ENCODE data around the gene TMX2. TPM values are rescaled to one million over a fixed set of nuclear protein-coding genes. Genes with fewer than 3 reads are reported as not detected.

The TMX2 gene
- polyA plus RNA-seq, 1 donor (not counting 4 experiments of a cell fraction or from before 2014, with no cell fraction given), result 92.8 TPM

DNA sequence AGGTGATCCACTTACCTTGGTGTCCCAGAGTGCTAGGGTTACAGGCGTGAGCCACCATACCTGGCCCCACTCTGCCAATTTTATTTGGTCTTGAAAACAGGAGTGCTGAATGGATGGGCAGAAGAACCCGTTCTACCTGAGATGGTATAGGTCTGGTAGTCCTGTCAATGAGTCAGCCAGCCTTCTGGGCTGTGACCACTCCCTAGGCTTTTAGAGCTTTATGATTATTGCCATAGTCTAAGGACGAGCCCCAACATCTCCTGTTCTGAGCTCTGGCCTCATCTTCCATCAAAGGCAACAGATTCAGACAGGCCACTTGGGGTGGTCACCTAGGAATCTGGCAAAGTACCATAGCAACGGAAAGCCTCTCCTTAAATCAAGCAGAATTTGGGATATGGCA lies 33.0 kb upstream of the TMX2 start:
- TF ChIP-seq, protein P1, sequence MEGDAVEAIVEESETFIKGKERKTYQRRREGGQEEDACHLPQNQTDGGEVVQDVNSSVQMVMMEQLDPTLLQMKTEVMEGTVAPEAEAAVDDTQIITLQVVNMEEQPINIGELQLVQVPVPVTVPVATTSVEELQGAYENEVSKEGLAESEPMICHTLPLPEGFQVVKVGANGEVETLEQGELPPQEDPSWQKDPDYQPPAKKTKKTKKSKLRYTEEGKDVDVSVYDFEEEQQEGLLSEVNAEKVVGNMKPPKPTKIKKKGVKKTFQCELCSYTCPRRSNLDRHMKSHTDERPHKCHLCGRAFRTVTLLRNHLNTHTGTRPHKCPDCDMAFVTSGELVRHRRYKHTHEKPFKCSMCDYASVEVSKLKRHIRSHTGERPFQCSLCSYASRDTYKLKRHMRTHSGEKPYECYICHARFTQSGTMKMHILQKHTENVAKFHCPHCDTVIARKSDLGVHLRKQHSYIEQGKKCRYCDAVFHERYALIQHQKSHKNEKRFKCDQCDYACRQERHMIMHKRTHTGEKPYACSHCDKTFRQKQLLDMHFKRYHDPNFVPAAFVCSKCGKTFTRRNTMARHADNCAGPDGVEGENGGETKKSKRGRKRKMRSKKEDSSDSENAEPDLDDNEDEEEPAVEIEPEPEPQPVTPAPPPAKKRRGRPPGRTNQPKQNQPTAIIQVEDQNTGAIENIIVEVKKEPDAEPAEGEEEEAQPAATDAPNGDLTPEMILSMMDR (optimal IDR thresholded peaks at IDR 0.05 in 1 of 3, IDR thresholded peaks at IDR 0.05 in 1 of 3, conservative IDR thresholded peaks at IDR 0.05 in 1 of 3; ENCODE audit: extremely low read depth in 1 of 3, insufficient read depth in 2 of 3, low read length in 3 of 3), result no peak
- TF ChIP-seq EZH2 (IDR thresholded peaks at IDR 0.05; ENCODE audit: low read length), result no peak
- Histone ChIP-seq H3K36me3 (ENCODE audit: control insufficient read depth in 2 of 2, extremely low read depth in 1 of 2, insufficient read depth in 2 of 2, low read length in 2 of 2) (peaks cover 6 to 33% of the 10 kb centered on the region in 2 experiments), H3K4me3 (ENCODE audit: control insufficient read depth in 2 of 3, extremely low read depth in 1 of 3, insufficient read depth in 2 of 3, low read depth in 1 of 3, low read length in 3 of 3) (peak overlapping the region in 2 of 3 experiments; percentile 28 to 46), H3K9ac (ENCODE audit: control insufficient read depth, extremely low read depth, insufficient read depth, low read length) (peak overlapping the region; percentile 45), H3K4me2 (ENCODE audit: control insufficient read depth, extremely low read depth, insufficient read depth, low read depth, low read length) (peak overlapping the region; percentile 86), H3K27ac (ENCODE audit: control insufficient read depth, insufficient read depth, low read length) (peak overlapping the region; percentile 81), H3K4me1 (ENCODE audit: control insufficient read depth, extremely low read depth, insufficient read depth, low read length) (peaks cover 26% of the 10 kb centered on the region), H3K79me2 (ENCODE audit: control insufficient read depth, insufficient read depth, low read length) (peaks cover 78% of the 10 kb centered on the region), H3K9me1 (ENCODE audit: control insufficient read depth, extremely low read depth, insufficient read depth, low read length) (no peaks in the 10 kb centered on the region), H2AFZ (ENCODE audit: control insufficient read depth, low read length) (no peak overlapping the region), H3K9me3 (ENCODE audit: control insufficient read depth, low read depth, low read length) (no peaks in the 10 kb centered on the region), H4K20me1 (ENCODE audit: control insufficient read depth, extremely low read depth, insufficient read depth, low read length) (peaks cover 4% of the 10 kb centered on the region), H3K27me3 (ENCODE audit: control insufficient read depth, extremely low read depth, insufficient read depth, low read length) (no peaks in the 10 kb centered on the region)
- peak; percentile 93 for FAIRE-seq
- DNase-seq (ENCODE audit: low read depth, low spot score), result peak; percentile 66
- dilution Hi-C loops (cut with MboI; ENCODE audit: extremely low pct_ligation_motif_present, low sequenced_read_pairs), result no loop called here

DNA sequence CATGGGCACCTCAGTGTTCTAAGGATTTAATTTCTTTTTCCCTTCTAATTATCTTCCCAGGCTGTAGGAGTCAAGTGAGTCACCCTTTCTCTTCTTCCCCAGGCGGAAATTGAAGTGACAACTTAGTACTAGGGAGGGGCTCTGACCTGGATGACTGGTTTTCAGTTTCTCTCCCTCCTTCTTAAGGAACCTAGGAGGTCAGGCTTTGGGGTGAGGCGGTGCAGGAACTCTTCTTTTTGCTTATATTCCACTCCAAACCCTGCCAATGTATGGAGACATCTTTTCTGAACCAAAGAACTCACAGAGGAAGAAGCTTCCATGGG lies 31.9 kb upstream of the TMX2 start:
- H3K4me3 ChIP-seq (ENCODE audit: control insufficient read depth in 2 of 3, extremely low read depth in 1 of 3, insufficient read depth in 2 of 3, low read depth in 1 of 3, low read length in 3 of 3), result peak overlapping the region in 1 of 3 experiments; percentile 28
- peak overlapping the region; percentile 86 for H3K4me2 ChIP-seq (ENCODE audit: control insufficient read depth, extremely low read depth, insufficient read depth, low read depth, low read length)
- no peaks in the 10 kb centered on the region for H3K27me3 ChIP-seq (ENCODE audit: control insufficient read depth, extremely low read depth, insufficient read depth, low read length)
- TF ChIP-seq EZH2 (IDR thresholded peaks at IDR 0.05; ENCODE audit: low read length), result no peak
- TF ChIP-seq, protein P1 (optimal IDR thresholded peaks at IDR 0.05 in 1 of 3, IDR thresholded peaks at IDR 0.05 in 1 of 3, conservative IDR thresholded peaks at IDR 0.05 in 1 of 3; ENCODE audit: extremely low read depth in 1 of 3, insufficient read depth in 2 of 3, low read length in 3 of 3), result no peak
- H3K9me3 ChIP-seq (ENCODE audit: control insufficient read depth, low read depth, low read length), result no peaks in the 10 kb centered on the region
- H2AFZ ChIP-seq (ENCODE audit: control insufficient read depth, low read length), result no peak overlapping the region
- peaks cover 9 to 28% of the 10 kb centered on the region in 2 experiments for H3K36me3 ChIP-seq (ENCODE audit: control insufficient read depth in 2 of 2, extremely low read depth in 1 of 2, insufficient read depth in 2 of 2, low read length in 2 of 2)
- peaks cover 4% of the 10 kb centered on the region for H4K20me1 ChIP-seq (ENCODE audit: control insufficient read depth, extremely low read depth, insufficient read depth, low read length)
- peaks cover 22% of the 10 kb centered on the region for H3K4me1 ChIP-seq (ENCODE audit: control insufficient read depth, extremely low read depth, insufficient read depth, low read length)
- H3K79me2 ChIP-seq (ENCODE audit: control insufficient read depth, insufficient read depth, low read length), result peaks cover 71% of the 10 kb centered on the region
- no peak for DNase-seq (ENCODE audit: low read depth, low spot score)
- H3K27ac ChIP-seq (ENCODE audit: control insufficient read depth, insufficient read depth, low read length), result peak overlapping the region; percentile 81
- no peaks in the 10 kb centered on the region for H3K9me1 ChIP-seq (ENCODE audit: control insufficient read depth, extremely low read depth, insufficient read depth, low read length)
- FAIRE-seq, result peak; percentile 55
- dilution Hi-C loops (cut with MboI; ENCODE audit: extremely low pct_ligation_motif_present, low sequenced_read_pairs), result no loop called here
- no peak overlapping the region for H3K9ac ChIP-seq (ENCODE audit: control insufficient read depth, extremely low read depth, insufficient read depth, low read length)

All from keratinocyte (primary cell).